GM19463 (cell line): ENCODE measurements around the gene SPATA6L.
"Not testable (repeated sequence)": the region's sequence is repeated elsewhere in the genome, so short reads cannot be mapped to it uniquely, and the experiment has no call there.

Experiments
- ATAC-seq: cut with Tn5 transposase; IDR thresholded peaks from one replicate; pipeline ENCODE4 v1.9.1; 2021; ENCODE audit warnings: mild to moderate bottlenecking, moderate library complexity; ENCODE audit not compliant: unreplicated experiment

SPATA6L gene

DNA sequence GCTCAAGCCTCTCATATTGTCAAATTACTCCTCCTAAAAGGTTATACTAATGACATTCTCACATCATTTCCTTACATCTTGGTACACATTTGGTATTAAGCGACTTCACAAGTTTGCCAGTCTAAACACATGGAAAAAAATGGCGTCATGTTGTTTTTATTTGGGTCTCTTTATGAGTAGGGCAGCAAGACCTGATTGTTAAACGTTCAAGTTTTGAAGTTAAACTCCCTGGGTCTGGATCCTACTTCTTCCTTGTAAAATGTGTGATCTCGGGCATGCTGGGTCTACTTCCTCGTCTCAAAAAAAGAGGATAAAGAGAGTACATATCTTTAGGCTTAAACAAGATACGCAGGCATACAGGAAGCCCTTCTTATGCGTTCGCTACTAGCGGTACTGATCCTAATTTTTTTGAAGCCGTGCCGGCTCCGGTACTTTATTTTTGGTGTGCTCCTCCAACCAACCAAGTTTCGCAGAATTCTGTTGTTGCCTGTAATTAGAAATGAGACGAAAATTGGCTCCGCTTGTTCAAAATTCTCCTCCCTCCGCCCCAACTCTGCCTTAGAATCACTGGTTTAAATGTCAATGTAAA is 12.5 kb upstream of the SPATA6L start:
- ATAC-seq = peak; percentile 5

GRCh38 chr9:4677392-4677791 is 11.1 kb upstream of the SPATA6L start:
- ATAC-seq = no peak

- ATAC-seq = no peak
Observed at GRCh38 chr9:4674783-4675182, 8.5 kb upstream of the SPATA6L start.

- no peak for ATAC-seq
Observed at GRCh38 chr9:4671737-4672136, 5.5 kb upstream of the SPATA6L start.

- no peak for ATAC-seq
Observed at GRCh38 chr9:4670591-4670990, 4.3 kb upstream of the SPATA6L start.

DNA sequence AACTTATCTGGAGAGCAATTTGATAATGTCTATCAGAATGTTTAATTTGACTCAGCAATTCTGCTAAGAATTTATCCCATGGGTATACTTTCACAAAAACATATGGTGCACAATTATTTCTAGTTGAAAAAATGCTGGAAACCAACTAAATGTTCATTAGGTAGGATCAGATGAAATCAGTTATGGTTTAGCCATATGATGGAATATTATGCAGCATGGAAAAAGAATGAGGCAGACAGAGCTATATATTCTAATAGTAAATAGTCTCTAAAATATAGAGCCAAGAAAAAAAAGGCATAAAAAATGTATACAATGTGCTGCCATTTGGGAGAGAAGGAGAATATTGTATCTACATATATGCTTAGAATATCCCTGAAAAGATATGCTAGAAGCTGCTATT is 3.6 kb upstream of the SPATA6L start:
- ATAC-seq = no peak

DNA sequence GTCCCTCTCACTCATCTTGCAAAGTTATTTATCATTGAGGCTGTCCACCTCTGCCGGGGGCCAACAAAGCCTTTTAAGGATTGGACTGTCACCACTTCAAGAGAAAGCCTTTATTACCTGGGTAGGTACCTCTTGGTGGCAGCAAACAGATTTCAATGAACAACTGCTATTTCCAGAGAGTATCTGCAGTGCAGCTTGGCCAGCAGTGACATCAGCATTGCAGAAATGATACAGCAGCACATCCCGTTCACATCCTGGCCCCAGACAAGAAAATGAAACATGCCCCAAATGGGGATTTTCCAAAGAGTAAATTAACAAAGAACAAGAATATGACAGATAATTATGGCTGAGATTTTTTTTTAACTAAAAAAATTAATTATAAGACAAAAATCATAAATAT is 2.3 kb upstream of the SPATA6L start:
- ATAC-seq = no peak

DNA sequence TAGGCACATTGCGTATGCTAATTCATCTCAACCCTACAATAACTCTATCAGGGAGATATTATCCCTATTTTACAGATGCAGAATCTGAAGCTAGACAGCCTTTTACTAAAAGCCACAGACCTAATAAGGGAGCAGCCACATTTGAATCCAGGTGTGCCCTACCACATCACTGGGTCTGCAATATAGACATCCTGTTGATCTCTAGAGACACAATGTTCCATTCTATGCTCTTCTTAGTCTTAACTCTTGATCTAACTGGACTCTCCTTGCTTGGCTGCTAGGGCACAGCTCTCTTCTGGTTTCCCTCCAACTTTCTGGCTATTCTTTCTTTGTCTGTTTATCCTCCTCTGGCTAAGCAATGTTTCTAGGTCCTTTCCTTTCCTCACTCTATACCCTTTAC is 1.4 kb upstream of the SPATA6L start:
- no peak for ATAC-seq

DNA sequence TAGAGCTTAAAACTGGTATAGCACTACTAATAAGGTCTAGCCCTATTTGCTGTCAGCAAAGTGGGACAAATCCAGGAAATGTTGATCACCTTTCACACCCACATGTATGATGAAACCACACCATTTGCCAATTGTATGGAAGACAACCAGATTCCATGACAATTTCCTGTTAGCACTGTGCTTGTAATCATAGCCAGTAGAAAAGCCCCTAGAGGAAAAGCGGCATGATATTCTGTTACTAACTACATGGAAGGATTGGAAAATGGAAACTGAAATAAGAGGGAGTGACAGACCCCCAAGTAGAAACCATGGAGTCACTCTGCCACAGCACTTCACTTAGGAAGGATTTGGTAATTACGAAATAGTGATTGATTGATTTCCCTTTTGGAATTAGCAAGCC is 923 bp downstream of the SPATA6L start:
- ATAC-seq = no peak

DNA sequence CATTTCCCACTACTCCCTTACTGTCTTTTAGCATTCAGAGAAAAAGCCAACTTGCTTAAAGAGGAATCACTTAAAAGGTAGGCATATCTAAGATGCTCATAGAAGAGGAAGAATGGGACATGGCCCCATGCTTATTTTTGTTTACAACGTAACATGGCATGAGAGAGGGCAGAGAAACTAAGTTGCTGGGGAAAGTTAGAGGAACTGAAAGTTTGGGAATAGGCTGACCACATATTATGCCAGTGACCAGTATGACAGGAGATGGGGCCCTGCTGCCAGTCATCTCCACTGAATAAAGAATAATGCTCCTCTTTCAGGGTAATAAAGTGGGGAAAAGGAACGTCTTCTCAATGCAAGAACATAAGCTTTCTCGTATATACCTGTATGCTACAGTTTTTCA is 2.3 kb downstream of the SPATA6L start:
- no peak for ATAC-seq

GRCh38 chr9:4662989-4663792 is 3.1 kb downstream of the SPATA6L start:
- ATAC-seq = no peak

DNA sequence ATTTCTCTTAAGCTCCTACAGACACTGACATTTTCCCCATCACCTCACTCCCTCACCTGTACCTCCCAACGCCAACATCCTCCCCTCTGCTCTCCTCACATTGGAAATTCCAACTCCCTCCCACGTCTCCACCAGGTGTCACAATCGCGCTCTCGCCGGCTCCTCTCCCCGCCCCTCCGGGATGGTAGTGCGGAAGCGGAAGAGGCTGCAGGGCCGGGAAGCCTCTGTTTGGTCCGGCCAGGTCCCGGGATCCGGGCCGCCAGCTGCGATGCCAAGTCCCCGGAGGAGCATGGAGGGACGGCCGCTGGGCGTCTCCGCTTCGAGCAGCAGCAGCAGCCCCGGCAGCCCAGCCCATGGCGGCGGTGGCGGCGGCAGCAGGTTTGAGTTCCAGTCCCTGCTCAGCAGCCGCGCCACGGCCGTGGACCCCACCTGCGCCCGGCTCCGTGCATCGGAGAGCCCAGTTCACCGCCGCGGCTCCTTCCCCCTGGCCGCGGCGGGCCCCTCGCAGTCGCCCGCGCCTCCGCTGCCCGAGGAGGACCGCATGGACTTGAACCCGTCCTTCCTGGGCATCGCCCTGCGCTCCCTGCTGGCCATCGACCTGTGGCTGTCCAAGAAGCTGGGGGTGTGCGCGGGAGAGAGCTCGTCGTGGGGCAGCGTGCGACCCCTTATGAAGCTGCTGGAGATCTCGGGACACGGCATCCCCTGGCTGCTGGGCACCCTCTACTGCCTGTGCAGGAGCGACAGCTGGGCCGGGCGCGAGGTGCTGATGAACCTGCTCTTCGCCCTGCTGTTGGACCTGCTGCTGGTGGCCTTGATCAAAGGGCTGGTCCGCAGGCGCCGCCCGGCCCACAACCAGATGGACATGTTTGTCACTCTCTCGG is 3.9 kb downstream of the SPATA6L start, which contains the start of gene PLPP6:
TSS of gene PLPP6 (plus strand) at position 187 of the 881 bp plus-strand sequence. CDS start at position 269, 82 bp downstream.
- ATAC-seq = peak; percentile 85

GRCh38 chr9:4661611-4662010 is 4.7 kb downstream of the SPATA6L start:
- no peak for ATAC-seq

- ATAC-seq = no peak
Observed at GRCh38 chr9:4661165-4661564, 5.1 kb downstream of the SPATA6L start.

DNA sequence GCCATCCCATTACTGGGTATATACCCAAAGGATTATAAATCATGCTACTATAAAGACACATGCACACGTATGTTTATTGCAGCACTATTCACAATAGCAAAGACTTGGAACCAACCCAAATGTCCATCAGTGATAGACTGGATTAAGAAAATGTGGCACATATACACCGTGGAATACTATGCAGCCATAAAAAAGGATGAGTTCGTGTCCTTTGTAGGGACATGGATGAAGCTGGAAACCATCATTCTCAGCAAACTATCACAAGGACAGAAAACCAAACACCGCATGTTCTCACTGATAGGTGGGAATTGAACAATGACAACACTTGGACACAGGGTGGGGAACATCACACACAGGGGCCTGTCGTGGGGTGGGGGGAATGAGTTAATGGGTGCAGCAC is 5.6 kb downstream of the SPATA6L start:
- ATAC-seq = not testable (repeated sequence)

DNA sequence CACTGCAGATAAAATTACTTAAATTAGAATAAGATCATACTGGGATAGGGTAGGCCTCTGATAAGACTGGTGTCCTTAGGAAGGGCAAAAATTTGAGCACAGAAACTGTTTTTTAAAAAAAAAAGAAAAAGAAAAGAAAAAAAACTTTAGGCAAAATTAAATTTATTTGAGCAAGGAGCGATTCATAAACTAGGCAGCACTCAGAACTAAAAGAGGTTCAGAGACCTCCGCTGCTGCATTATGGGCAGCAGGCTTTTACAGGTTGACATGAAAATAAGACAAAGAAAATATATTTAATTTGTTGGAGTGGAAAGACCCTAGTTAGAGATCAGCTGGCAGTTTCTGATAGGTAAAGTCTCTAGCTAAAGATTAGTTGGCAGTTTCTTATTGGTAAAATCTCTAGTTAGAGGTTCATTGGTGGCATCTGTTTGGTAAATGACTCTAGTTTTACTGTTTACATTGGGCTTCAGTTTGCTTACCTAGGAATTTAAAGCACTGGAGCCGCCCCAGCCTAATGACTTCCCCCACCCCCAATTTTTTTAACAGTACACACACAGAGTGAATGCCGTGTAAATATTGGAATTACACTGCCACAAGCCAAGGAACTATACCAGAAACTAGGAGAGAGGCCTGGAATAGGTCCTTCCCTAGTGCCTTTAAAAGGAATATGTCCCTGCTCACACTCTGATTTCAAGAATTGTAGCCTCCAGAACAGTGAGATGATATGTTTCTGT is 8.7 kb downstream of the SPATA6L start:
- no peak for ATAC-seq

DNA sequence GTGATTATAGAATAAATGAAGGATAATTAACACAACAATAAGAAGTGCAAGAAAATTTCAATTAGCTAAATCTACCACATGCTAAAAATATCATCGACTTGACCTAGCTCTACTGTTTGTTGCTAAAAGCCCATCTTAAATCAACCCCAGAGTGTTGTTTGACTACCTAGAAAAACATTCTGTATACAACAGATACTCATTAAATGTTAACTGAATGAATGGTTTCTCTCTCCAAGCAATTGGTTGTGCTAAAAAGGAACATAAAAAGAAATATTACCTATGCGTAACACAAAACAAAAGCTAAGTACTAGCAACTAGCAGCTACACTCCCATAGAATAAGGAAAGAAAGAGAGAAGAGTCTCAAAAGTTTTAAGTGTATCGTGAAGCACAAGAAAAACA is 9.7 kb downstream of the SPATA6L start:
- no peak for ATAC-seq

DNA sequence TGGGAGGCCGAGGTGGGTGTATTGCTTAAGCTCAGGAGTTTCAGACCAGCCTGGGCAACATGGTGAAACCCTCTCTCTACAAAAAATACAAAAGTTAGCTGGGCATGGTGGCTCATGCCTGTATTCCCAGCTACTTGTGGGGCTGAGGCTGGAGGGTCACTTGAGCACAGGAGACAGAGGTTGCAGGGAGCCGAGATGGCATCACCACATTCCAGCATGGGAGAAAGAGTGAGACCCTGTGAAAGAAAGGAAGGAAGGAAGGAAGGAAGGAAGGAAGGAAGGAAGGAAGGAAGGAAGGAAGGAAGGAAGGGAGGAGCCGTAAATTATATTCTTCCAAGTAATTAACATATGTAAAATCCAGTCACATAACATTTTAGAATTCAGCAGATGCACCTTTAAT is 10.1 kb downstream of the SPATA6L start:
- ATAC-seq = not testable (repeated sequence)

- ATAC-seq = no peak
Observed at GRCh38 chr9:4654538-4654937, 11.7 kb downstream of the SPATA6L start.

DNA sequence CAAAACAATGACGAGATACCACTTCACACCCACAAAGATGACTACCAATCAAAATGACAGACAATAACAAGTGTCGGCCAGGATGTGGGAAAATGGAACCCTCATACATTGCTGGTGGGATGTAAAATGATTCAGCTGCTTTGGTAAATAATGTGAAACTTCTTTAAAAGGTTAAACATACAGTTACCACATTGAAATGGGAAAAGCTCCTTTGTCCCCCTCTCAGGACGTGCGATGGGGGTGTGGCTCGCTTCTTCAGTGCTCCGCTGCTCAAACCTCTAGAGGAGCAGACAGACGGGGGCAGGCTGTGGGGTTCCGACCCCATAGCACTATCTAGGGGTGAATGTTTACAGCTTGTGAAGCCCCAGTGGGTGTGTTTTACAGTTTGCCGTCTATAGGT is 12.2 kb downstream of the SPATA6L start:
- no peak for ATAC-seq

- ATAC-seq = no peak
Observed at GRCh38 chr9:4642351-4642750, 23.9 kb downstream of the SPATA6L start.
